CD4-positive, alpha-beta T cell treated with Interleukin-2 at 100 ng/mL for 4 hours (primary cell): ENCODE results near the gene AADACL3.
"Not testable (repeated sequence)": the region's sequence is repeated elsewhere in the genome, so short reads cannot be mapped to it uniquely, and the experiment has no call there.

Source experiments
- DNase-seq: peaks from one replicate; pipeline ENCODE4 v3.0.0-alpha.2; 2020; ENCODE audit warnings: low spot score

AADACL3 gene

DNA sequence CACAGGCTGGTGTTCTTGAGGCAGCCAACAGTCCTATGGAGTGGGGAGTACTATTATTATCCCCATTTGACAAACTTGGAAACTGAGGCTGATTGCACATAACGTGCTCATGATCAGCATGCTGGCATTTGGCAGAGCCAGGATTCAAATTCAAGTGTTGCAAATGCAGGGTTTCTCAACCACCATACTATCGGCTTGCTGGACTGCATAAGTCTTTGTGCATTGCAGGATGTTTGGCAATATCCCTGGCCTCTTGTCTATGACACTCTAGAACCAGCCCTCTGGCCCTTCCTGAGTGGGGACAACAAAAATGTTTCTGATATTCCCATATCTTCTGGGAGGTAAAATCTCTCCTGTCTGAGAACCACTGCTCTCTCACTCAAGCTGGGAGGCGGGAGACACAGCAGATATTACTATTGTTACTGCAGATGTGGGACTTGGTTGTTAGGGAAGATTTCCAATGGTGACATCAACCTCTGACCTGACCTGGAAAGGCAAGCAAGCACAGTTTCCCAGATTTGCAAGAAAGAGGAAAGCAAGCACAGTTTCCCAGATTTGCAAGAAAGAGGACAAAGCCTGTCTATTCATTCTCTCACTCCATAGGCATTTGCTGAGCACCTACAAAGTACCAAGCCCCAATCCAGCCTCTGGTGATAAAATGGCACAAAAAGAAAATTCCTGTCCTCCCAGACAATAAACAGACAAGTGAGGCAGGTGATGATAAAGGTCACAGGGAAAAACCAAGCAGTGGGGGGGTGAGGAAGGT is 1.0 kb upstream of the AADACL3 start:
- no peak for DNase-seq

DNA sequence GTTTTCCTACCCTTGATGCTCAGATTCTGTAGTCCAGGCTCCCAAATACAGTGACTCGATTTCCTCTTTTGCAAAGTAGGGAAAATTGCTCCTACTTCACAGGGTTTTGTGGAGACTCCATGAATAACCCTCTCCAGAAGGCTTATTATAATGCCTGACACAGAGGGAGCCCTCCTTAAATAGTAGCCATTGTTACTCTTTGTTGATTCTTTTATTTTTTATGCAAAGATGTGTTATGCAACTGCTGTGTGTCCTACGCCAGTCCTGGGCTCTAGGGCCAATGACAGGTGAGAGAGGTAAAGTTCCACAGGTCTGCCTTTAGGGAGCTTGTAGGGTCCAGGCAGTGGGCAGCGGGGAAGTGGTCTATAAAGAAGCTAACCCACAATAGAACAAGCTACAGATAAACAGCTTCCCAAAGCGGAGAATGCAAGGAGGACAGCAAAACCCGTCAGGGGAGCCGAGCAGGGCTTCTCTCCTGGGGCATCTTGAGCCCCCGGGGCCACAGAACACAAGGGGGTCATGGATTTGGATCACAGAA is 1.5 kb downstream of the AADACL3 start:
- no peak for DNase-seq

DNA sequence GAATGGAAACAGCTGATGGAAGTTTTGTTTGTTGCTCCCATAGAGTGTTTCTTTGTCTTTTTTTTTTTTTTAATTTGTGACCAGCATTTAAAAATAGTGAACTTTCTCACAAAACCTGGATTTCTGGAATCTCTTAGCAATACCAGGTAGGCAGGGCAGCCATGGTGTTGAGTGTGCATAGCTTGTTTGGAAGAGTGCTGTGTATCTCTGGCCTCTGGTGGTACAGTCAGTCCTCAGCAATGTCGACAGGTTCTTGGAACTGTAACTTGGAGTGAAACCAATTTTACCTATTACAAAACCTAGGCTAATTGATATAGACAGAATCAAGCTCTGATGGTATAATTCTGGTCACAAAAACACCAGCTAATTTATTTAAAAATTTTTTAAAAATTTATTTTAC is 6.7 kb downstream of the AADACL3 start:
- DNase-seq = no peak

DNA sequence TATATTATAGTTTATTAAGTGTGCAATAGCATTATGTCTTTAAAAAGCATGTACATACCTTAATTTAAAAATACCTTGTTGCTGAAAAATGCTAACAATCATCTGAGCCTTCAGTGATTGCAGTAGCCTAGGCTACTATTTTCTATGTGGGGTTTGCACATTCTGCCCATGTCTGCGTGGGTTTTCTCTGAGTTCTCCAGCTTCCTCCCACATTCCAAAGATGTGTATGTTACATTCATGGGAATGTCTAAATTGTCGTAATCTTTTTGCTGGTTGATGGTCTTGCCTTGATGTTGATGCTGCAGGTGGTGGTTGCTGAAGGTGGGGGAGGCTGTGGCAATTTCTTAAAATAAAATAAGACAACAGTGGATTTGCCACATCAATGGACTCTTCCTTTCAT is 12.5 kb downstream of the AADACL3 start:
- no peak for DNase-seq

DNA sequence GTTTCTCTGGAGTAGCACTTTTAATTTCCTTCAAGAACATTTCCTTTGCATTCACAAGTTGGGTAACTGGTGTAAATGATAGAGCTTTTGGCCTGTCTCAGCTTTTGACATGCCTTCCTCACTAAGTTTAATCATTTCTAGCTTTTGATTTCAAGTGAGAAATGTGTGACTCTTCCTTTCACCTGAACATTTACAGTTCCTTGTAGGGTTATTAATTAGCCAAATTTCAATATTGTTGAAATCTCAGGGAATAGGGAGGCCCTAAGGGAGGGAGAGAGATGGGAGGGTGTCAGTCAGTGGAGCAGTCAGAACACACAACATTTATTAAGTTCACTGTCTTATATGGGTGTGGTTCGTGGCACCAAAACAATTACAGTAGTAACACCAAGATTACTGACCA is 14.2 kb downstream of the AADACL3 start:
- no peak for DNase-seq

DNA sequence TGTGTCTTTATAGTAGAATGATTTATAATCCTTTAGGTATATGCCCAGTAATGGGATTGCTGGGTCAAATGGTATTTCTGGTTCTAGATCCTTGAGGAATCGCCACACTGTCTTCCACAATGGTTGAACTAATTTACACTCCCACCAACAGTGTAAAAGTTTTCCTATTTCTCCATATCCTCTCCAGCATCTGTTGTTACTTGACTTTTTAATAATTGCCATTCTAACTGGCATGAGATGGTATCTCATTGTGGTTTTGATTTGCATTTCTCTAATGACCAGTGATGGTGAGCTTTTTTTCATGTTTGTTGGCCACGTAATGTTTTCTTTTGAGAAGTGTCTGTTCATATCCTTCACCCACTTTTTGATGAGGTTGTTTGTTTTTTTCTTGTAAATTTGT is 15.2 kb downstream of the AADACL3 start:
- DNase-seq = not testable (repeated sequence)

DNA sequence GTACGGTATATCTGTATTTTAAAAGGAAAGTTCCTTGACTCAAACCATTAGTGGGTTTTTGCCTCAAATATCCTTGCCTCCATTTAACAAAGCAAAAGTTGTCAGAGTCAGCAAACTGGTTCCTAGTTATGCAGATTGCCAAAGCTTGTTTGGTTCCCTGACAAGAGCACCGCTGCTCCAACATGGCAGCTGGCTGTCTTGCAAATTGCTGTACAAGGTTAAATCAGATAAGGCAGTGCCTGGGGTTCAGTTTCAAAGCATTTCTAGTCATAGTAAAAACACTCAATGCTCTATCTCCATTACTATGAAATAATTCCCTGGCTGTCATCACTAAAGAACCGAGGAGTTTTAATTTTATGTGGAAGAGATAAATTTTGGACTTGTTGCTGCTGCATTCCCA is 18.7 kb downstream of the AADACL3 start:
- DNase-seq = no peak

DNA sequence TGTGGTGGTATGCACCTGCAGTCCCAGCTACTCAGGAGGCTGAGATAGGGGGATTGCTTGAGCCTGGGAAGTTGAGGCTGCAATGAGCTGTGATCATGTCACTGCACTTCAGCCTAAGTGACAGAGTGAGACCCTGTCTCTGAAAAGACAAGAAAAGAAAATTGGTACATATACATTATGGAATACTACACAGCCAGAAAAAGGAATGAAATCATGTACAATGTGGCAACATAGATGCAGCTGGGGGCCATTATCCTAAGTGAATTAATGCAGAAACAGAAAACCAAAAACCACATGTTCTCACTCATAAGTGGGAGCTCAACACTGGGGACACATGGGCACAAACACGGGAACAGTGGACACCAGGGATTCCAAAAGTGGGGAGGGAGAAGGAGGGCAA is 23.0 kb downstream of the AADACL3 start:
- no peak for DNase-seq

DNA sequence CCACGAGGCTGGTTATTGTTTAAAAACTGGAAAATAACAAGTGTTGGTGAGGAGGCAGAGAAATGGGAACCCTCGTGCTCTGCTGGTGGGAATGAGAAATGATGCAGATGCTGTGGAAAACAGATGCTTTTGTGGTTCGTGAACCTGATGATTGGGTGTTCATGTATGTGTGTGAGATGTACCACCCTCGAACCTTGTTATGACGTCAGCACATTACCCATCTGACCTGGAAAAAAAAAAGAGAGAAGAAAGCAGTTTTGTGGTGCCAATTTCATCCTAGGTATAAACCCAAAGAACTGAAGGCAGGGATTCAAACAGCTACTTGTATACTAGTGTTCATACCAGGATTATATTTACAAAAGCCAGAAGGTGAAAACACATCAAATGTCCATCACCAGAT is 23.7 kb downstream of the AADACL3 start:
- no peak for DNase-seq

DNA sequence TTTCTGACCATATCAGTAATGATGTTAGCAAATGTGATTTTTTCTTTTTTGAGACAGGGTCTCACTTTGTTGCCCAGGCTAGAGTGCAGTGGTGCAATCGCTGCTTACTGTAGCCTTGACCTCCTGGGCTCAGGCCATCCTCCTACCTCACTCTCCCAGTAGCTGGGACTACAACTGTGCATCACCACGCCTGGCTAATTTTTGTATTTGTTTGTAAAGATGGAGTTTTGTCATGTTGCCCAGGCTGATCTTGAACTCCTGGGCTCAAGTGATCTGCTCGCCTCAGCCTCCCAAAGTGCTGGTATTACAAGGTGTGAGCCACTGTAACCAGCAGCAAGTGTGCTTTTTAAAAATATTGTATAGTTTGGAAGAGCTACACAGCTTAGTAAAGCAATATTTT is 26.0 kb downstream of the AADACL3 start:
- DNase-seq = no peak

DNA sequence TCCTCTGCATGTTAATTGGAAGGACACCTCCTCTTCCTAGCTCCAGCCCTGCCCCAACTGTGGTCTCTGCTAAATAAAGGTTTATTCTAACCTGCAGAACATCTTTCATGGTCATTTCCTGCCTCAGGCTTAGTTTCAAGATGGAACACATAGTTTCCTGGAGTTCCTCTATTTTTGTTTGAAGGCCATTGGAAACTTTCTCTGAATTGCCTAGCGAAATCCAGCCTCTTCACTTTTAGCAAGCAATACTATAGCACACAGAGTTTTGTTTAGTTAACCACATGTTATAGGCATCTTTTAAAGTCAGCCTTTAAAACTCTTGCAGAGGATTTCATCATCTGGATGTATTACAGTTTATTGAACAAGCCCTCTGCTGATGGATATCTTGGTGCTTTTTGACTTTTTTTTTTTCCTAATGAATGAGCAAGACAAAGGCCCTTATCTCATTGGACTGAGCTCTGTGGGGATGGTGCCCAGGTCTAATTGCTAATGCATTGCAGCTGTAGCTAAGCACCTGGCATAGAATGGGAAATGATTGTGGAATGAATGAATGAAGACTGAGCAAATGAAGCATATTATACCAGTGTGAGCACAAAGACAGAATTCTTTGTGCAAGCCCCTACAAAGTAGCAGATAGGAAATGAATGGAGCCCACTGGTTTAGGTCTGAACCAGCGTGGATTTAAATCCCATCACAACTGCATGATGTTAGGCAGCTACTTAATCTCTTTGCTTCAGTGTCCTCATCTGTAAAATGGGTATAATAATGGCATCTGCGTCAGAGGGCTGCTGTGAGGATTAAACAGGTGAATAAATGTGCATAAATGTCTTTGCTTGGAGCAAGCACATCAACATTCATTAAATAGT is 29.4 kb downstream of the AADACL3 start:
- no peak for DNase-seq

DNA sequence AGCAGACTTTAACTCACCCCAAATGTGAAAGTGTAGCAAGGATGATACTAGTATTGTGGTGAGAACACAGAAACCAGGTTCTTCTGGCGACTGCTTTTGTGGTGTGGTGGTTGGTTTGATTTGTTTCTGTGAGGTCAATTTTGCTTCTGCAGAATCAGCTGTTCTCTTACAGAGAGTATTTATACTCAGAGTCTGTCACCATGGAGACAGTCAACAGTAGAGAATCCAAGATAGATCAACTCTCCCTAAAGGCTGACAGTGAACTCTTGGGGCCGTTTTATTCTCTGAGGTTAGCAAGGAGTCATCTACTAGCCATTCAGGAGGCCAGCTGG is 30.0 kb downstream of the AADACL3 start, which contains the start of gene CFAP107:
Gene CFAP107, plus strand, starts transcription at position 209 of the 332 bp plus-strand sequence. CDS start 231 bp downstream, outside the sequence.
- DNase-seq = no peak

DNA sequence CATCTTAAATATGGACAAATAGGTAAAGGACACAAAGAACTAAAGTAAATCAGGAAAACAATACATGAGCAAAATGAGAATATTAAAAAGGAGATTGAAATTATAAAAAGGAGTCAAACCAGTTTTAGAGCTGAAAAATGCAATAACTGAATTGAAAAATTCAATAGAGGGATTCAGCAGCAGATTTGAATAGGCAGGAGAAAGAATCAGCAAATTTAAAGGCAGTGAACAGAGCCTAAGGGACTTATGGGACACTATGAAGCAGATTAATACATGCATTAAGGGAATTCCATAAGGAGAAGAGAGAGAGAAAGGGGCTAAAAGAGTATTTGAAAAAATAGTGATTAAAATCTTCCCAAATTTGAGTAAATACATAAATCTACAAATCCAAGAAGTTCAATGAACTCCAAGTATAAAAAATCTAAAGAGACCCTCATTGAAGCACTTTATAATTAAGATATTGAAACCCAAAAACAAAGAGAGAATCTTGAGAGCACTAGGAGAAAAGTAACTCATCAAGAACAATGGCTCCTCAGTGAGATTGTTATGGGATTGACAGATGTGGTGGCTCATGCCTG is 33.0 kb downstream of the AADACL3 start:
- DNase-seq = no peak

DNA sequence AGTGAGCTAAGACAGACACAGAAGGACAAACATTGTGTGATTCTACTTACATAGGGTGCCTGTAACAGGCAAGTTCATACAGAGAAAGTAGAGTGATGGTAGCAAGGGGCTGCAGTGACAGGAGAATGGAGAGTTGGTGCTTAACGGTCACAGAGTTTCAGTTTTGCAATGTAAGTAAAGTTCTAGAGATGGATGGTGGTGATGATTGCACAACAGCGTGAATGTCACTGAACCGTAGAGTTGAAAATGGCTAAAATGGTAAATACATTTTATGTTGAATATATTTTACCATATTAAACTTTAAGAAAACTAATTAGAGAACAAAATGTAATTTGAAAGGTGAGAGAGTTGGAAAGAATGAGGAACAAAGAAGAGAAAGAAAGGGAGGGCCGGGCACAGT is 38.8 kb downstream of the AADACL3 start:
- no peak for DNase-seq

DNA sequence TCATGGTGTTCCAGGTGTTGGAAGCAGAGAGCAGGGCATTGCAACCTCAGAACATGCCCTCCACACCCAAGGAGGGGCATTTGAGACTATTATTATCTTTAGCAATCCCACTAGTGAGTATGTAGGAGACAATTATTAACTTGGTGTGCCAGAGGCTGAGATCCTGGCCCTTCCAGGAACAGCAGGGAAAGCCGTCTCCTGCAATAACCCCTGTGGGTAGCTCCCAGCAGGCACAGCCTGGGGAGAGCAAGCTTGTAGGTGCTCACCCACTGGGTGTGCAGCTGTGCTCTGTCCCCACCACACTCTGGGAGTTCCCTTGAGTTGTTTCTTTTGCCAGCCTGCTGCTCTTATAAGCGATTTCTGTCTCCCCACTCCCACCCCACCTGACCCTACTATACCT is 40.4 kb downstream of the AADACL3 start:
- DNase-seq = no peak

DNA sequence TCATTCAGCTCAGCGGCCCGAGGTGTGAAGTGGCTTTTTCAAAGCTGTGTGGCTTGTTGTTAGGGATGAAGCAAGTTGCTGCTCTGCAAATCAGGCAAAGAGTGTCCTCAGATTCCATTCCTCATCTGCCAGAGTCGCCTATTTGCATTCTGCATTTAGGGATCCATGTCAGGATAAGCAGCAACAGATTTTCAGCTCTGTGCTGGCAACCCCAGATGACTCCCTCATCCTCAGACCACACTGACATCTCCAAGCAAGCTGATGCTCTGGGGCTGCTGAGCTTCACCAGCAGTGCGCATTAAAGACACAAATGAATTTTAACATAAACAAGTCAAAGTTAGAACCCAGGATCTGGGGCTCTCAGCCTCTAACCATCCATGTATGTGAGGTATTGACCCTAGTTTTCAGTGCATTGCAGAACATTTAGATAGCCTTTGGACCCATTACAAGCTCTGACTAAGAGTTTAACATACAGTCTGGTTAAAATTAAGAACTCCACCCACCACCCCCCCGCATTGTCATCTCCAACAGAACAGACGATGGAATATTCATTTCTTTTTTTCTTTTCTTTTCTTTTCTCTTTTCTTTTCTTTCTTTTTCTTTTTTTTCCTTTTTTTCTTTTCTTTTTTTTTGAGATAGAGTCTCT is 41.0 kb downstream of the AADACL3 start:
- DNase-seq = no peak

DNA sequence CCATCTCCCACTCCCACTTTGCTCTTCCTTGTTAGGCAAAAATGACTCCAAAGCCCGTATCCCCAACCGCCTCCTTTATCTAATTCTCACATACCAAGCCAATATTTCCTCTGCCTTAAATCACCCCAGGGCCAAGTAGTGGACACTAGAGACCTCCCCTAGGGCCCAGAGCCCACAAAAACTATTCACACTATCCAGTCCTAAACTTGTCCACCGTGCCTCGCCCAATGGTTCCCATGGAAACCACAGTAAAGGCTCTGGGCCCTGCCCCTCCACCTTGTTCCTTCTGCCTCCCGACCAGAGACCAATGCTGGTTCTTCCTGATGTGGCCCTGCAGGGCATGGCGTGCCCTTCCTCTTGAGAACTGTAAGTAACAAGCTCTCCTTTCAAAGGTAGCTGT is 41.9 kb downstream of the AADACL3 start:
- DNase-seq = no peak

DNA sequence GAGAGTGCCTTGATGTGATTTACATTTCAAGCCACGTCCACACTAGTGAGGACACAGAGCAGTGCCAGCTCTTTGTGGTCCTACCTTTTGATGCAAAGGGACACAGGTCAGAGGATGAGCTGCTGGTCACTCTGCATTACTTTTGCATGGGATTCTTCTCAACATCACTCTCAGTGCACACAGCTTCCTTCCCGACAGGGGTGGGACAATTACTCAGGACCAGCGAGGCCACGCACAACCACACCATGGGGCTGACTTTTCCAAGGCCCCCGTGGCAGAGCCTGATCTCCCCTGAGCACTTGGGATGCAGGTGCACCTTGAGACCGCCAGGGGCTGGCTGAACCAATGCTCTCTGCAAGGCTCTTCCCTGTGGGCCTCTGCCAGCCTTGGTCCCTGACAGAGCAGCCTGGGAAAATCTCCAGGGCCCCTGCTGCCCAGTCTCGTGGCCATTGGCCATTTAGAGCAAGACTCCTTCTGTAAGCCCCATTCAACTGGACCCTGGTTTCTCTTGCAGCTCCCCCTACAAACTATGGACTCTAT is 44.4 kb downstream of the AADACL3 start:
- no peak for DNase-seq

DNA sequence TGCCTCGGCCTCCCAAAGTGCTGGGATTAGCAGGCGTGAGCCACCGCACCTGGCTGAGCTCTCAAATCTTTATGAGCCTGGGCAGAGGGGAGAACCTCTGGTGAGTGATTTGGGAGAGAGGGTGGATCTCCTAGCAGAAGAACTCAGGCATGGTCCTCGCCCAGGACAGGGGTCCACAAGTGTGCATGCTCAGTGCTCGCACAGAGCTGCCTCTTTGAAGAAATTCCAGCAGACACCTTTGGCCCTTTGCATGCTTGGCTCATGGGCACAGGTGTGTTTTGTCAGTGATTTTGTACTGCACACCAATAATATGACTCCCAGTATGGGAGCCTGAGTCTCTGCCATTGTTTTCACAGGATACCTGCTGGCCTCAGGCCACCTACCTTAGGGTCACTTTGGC is 45.9 kb downstream of the AADACL3 start:
- no peak for DNase-seq

DNA sequence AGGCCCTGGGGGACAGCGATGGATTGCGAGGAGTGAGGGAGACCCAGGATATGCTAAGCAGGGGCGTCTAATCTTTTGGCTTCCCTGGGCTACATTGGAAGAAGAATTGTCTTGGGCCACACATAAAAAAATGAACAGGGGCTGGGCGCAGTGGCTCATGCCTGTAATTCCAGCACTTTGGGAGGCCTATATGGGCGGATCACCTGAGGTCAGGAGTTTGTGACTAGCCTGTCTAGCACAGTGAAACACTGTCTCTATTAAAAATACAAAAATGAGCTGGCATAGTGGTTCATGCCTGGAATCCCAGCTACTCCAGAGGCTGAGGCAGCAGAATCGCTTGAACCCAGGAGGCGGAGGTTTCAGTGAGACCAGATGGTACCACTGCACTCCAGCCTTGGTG is 46.9 kb downstream of the AADACL3 start:
- no peak for DNase-seq

DNA sequence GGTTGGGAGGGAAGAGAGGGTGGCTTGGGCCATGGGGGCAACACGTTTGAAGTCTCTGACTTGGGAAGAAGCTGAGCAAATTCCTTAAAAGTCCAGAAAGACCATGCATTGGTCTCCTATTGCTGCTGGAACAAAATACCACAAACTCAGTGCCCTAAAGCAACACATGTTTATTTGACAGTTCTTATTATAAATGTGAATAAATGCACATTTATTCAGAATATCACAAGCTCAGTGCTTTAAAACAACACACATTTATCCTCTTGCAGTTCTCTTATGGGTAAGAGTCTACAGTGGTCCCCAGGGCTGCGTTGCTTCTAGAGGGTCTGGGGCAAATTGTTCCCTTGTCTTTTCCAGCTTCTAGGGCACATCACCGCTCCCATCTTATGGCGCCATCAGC is 47.6 kb downstream of the AADACL3 start:
- DNase-seq = no peak

DNA sequence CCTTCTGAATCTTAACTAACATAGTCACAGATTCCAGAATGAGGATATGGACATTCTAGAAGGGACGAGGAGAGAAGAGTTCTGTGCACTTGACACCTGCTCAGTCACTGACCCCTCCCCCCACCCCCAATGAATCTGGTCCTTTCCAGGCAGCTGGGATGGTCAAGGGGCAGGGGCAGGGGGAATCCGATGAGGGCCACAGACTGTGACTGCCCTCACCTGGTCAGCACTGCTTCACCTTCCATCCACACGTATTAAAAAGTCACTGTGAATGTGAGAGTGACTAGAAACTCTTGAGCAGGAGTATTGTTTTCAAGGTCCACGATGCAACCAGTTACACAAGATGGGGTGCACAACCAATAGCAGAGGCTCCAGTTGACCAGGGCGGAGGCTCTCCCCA is 48.1 kb downstream of the AADACL3 start:
- DNase-seq = no peak
